Tibial nerve (tissue), 4 donors: ENCODE measurements around the gene HNRNPF. TPM values are rescaled to one million over a fixed set of nuclear protein-coding genes. Genes with fewer than 3 reads are reported as not detected.

Experiments used
- DNase-seq, 2 donors: peaks; one replicate each; pipeline ENCODE4 v3.0.0-alpha.2; 2019; ENCODE audit warnings: low spot score in 2 of 2
- H3K27ac ChIP-seq, 4 donors: fragments of 200-600 bp; sonication (generic) in 3 of 4; one replicate each; pipeline ENCODE4 v1.5.1; 2017 to 2019; ENCODE audit warnings: mild to moderate bottlenecking in 1 of 4
- H3K27me3 ChIP-seq, 2 donors: fragments of 200-600 bp; sonication (generic) in 1 of 2; one replicate each; pipeline versions ENCODE4 v1.5.1 to v1.6.0; 2017 to 2019
- H3K36me3 ChIP-seq, 3 donors: fragments of 200-600 bp; sonication (generic); one replicate each; pipeline ENCODE4 v1.5.1; 2018 to 2019
- H3K4me1 ChIP-seq, 4 donors: fragments of 200-600 bp; sonication (generic) in 3 of 4; one replicate each; pipeline ENCODE4 v1.5.1; 2017 to 2019
- H3K4me3 ChIP-seq, 4 donors: fragments of 200-600 bp; sonication (generic) in 3 of 4; one replicate each; pipeline ENCODE4 v1.5.1; 2017 to 2019; ENCODE audit warnings: mild to moderate bottlenecking in 1 of 4, moderate library complexity in 1 of 4
- H3K9me3 ChIP-seq, 4 donors: fragments of 200-600 bp; sonication (generic) in 3 of 4; one replicate each; pipeline ENCODE4 v1.5.1; 2017 to 2019
- EP300 ChIP-seq, 2 donors: sonication (generic); formaldehyde crosslinking; IDR thresholded peaks; one replicate each; pipeline ENCODE4 v1.6.1; 2017; ENCODE audit warnings: antibody characterized with exemption in 2 of 2, mild to moderate bottlenecking in 1 of 2
- POLR2A ChIP-seq, 2 donors: fragments of 450-650 bp; IDR thresholded peaks; one replicate each; pipeline ENCODE4 v1.6.1; 2017; ENCODE audit warnings: antibody characterized with exemption in 2 of 2, mild to moderate bottlenecking in 2 of 2, moderate library complexity in 2 of 2
- WGBS, 2 donors: methylation state at CpG; one replicate each; pipeline ENCODE4 v1.1.5; 2018; 5-methylcytosine and 5-hydroxymethylcytosine counted together
- total RNA-seq, 4 donors: library from RNA; depleted of rRNA; stranded (reverse); fragments of >200 nt; gene quantifications; one replicate each; pipeline ENCODE4 v1.1.0, GENCODE V29; 2016
- TF ChIP-seq, protein P1 (sequence below), 5 experiments: fragments of 200-600 bp in 3 of 5; fragments of 450-650 bp in 2 of 5; sonication (generic) in 3 of 5; IDR thresholded peaks; one replicate each; pipeline ENCODE4 v1.5.1; 2016 to 2019; ENCODE audit warnings: antibody characterized with exemption in 5 of 5, mild to moderate bottlenecking in 3 of 5, moderate library complexity in 2 of 5

The HNRNPF gene
- total RNA-seq, 4 donors from 2014 or later: 112 to 136 (median 134) TPM

DNA sequence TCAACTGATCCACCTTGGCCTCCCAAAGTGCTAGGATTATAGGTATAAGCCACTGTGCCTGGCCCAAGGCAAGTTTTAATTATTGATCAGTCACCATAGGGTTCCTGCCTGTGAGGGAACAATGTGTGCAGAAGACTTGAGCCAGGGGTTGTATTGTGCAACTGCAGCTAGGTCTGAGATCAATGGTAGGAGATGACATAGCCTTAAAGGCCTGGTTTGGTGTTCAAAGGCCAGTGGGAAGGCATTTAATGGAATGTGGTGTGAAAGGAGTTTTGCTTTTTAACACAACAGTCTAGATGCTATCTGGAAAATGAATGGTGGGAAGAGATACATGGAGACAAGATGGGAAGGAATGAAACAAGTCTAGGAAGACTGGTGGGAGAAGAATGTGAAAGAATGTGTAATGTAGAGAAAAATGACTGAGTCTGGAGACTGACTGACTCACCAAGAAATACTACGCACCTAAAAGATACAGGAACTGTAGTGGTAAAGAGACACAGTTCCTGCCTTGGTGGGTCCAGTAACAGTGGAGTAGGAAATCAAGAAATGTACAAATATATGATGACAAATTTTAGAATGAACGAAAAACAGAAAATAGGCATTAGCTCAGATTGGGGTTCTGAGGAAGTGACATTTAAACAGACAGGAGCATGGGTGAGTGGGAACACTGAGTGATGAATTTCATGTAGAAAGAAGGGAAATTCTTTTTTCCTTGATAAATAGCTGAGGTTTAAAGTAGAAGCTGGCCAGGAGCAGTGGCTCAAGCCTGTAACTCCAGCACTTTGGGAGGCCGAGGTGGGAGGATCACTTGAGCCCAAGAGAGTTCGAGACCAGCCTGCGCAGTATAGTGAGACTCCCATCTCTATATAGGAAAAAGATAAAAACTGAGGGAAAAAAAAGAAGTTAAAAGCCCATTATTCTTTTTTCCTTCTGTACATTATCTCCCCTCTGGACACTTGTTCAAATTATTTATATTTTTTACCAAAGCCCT lies 9.4 kb downstream of the HNRNPF start:
- WGBS, 2 donors: 83 to 87% methylated on average over 5 of the region's 5 CpGs

GRCh38 chr10:43398939-43399319 lies 10.1 kb downstream of the HNRNPF start:
- H3K4me3 ChIP-seq: no peak overlapping the region
- DNase-seq: no peak
- WGBS, 2 donors: 59 to 68% methylated on average over 2 of the region's 2 CpGs
- H3K27ac ChIP-seq: peak overlapping the region in 1 of 4 donors; percentile 13
- TF ChIP-seq POLR2A (IDR thresholded peaks at IDR 0.05) (no peak), EP300 (IDR thresholded peaks at IDR 0.05) (no peak)
- TF ChIP-seq, protein P1, sequence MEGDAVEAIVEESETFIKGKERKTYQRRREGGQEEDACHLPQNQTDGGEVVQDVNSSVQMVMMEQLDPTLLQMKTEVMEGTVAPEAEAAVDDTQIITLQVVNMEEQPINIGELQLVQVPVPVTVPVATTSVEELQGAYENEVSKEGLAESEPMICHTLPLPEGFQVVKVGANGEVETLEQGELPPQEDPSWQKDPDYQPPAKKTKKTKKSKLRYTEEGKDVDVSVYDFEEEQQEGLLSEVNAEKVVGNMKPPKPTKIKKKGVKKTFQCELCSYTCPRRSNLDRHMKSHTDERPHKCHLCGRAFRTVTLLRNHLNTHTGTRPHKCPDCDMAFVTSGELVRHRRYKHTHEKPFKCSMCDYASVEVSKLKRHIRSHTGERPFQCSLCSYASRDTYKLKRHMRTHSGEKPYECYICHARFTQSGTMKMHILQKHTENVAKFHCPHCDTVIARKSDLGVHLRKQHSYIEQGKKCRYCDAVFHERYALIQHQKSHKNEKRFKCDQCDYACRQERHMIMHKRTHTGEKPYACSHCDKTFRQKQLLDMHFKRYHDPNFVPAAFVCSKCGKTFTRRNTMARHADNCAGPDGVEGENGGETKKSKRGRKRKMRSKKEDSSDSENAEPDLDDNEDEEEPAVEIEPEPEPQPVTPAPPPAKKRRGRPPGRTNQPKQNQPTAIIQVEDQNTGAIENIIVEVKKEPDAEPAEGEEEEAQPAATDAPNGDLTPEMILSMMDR (IDR thresholded peaks at IDR 0.05): no peak
- H3K27me3 ChIP-seq: no peaks in the 10 kb centered on the region
- no peaks in the 10 kb centered on the region for H3K9me3 ChIP-seq
- peaks cover 0 to 90% (median 53%) of the 10 kb centered on the region in 4 donors for H3K4me1 ChIP-seq
- H3K36me3 ChIP-seq: peaks cover 0 to 28% (median 0%) of the 10 kb centered on the region in 3 donors

More for the DNA sequence above, 9.4 kb downstream of the HNRNPF start:
- H3K4me1 ChIP-seq: peaks cover 0 to 90% (median 56%) of the 10 kb centered on the region in 4 donors
- H3K4me3 ChIP-seq: no peak overlapping the region
- TF ChIP-seq POLR2A (IDR thresholded peaks at IDR 0.05) (no peak), EP300 (IDR thresholded peaks at IDR 0.05) (no peak)
- TF ChIP-seq, protein P1 (IDR thresholded peaks at IDR 0.05): no peak
- no peak for DNase-seq
- H3K27ac ChIP-seq: peak overlapping the region in 3 of 4 donors; percentile 13 to 25 (median 20)
- H3K27me3 ChIP-seq: no peaks in the 10 kb centered on the region
- no peaks in the 10 kb centered on the region for H3K9me3 ChIP-seq
- peaks cover 0 to 21% (median 0%) of the 10 kb centered on the region in 3 donors for H3K36me3 ChIP-seq

DNA sequence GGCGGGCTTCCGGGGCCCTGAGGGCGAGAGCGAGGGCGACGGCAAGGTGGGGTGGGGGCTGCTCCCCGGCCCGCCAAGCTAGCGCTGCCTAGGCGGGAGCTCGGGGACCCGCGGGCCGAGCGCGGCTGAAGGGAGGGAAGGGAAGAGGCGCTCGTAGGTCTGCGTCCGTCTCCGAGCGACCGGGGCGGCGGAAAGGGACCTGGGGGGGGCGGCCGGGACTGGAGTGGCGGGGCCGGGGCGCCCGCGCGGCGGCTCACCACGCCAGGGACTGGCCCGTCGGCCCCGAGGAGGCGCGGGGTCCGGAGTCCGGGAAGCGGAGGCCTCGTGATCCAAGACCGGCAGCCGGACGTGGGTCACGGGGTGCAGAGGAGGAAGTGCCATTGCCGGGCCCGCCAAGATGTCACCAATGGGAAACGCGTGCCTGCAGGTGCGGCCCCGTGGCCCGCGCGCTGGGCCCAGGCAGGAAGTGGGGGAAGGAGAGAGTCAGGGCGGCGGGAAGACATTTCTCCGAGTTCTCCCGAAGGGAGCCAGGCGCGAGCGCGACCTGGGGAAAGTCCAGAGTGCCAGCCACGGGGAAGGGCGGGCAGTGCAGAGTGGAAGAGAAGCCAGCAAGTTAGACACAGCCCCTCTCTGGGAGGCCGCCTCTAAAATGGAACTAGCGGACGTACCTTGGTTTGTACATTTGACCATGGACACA lies 11.9 kb downstream of the HNRNPF start:
- H3K4me1 ChIP-seq: peaks cover 0 to 90% (median 46%) of the 10 kb centered on the region in 4 donors
- H3K27me3 ChIP-seq: no peaks in the 10 kb centered on the region
- peak overlapping the region; percentile 97 to 100 (median 99) for H3K27ac ChIP-seq
- 1% methylated on average over 43 to 55 of the region's 70 CpGs for WGBS, 2 donors
- no peaks in the 10 kb centered on the region for H3K9me3 ChIP-seq
- TF ChIP-seq POLR2A (IDR thresholded peaks at IDR 0.05) (peak; percentile 38 to 68), EP300 (IDR thresholded peaks at IDR 0.05) (peak; percentile 83 to 93)
- TF ChIP-seq, protein P1 (IDR thresholded peaks at IDR 0.05): no peak
- H3K4me3 ChIP-seq: peak overlapping the region; percentile 62 to 91 (median 82)
- peaks cover 0 to 38% (median 5%) of the 10 kb centered on the region in 3 donors for H3K36me3 ChIP-seq
- DNase-seq: peak; percentile 80

DNA sequence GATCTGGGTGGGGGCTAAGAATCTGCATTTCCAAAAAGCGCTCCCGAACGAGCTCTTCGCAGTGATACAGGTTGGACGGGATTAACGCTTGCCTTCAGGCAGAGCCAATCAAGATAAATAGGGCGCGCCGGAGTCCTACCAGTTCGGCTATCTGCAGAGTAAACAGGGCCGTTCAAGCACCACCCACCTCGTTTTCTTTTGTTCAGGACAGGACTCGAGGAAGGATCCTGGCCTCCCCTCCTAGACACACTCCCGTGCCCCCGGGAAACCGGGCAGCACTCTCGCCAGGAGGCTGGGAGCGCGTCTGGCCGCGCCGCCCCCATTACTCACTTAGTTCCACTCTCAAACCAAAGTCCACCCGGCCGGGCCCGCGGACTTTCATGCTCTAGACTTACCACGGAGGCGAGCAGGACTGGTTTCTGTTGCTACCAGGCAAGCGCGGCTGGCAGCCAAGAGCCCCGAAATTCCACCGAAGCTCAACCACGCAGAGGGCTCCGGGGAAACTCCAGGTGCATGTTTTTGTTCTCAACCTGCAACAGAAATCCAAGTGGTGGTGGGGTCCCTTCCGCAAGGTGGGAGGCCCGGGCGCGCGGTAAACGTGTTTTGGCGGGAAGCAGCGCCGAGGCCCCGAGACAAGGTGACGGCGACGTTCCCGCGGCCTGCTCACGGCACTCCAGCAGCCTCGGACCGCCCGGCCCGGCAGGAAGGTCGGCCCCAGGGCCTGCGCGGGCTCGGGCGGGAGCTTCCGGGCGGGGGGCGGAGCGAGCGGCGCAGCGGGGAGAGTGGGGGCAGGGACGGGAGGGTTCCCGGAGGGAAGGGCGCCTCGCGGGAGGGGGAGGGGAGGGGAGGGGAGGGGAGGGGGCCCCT lies 12.7 kb downstream of the HNRNPF start:
- Histone ChIP-seq H3K4me3 (peak overlapping the region; percentile 62 to 91 (median 82)), H3K4me1 (peaks cover 0 to 90% (median 39%) of the 10 kb centered on the region in 4 donors), H3K9me3 (no peaks in the 10 kb centered on the region), H3K27me3 (no peaks in the 10 kb centered on the region), H3K27ac (peak overlapping the region; percentile 97 to 100 (median 99)), H3K36me3 (peaks cover 0 to 46% (median 10%) of the 10 kb centered on the region in 3 donors)
- DNase-seq: peak; percentile 49 to 59
- 2 to 3% methylated on average over 59 to 63 of the region's 71 CpGs for WGBS, 2 donors
- no peak for TF ChIP-seq POLR2A (IDR thresholded peaks at IDR 0.05)
- peak in 1 of 2 donors; percentile 54 for TF ChIP-seq EP300 (IDR thresholded peaks at IDR 0.05)
